8988T (cell line): ENCODE data around the gene GLO1.

ENCODE experiments used
- DNase-seq: peaks from one replicate; pipeline ENCODE4 v3.0.0; 2011

The GLO1 gene

DNA sequence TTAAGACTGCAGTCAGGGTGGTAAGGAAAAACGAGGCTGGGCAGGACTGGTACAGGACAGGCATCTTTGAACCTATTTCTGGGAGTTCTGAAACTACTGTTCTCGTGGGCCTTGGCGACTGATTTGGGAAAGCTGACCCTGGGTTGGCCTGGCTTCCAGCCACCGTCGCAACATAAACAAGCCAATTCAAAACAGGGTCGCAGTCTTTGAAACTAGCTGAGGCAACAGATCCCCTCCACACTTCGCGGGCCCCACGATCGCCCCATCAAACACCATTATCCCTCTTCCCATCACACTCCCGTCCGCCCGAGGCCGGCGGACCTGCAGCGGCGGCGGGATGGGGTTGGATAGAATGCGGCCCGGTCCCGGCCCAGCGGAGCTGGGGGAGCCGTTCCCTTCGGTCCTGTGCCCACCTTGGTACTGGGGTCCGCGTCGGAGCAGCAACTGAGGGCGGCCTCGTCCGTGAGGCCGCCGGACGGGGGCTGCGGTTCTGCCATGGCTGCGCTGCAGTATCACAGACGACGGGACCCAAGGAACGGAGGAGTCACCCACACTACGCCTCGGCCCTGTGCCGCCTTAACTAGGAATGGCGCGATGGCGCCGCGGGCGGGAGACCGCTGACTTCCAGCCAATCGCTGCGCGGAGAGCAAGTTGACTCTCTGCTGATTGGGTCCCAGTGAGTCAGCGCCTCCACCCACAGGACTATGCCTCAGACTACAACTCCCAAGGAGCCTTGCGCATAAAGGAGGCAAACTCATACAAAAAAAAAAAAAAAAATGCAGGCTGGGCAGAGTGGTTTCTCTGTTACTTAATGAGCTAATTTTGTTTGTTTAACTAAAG, at the start of gene GLO1:
Gene GLO1, minus strand, starts transcription at position 588 of the 840 bp plus-strand sequence. Its CDS starts 91 bp downstream, at position 497.
- DNase-seq, result peak; percentile 81

GRCh38 chr6:38750968-38751615, 48.1 kb upstream of the GLO1 start:
- no peak for DNase-seq

GRCh38 chr6:38749473-38749872, 46.5 kb upstream of the GLO1 start:
- DNase-seq, result no peak

- DNase-seq, result no peak
These were observed 36.6 kb upstream of the GLO1 start for GRCh38 chr6:38739532-38739931.

DNA sequence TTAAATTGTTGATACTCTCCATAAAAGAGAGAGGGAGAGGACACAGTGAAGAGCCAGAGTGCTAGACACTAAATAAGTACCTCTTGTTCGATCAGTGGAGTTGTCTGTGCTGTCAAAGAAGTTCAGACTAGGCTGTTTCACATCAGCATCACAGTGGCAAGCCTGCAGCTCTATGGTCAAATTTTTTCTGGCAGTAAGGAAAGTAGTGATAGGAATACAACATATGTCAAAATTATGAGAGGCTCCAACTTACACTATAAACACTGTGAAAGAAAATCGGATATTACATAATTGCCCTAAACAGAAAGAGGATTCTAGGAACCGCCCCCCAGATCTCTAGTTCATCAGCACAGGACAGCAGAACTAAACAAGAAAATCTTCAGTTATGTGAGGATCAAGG, 35.3 kb upstream of the GLO1 start:
- DNase-seq, result no peak

DNA sequence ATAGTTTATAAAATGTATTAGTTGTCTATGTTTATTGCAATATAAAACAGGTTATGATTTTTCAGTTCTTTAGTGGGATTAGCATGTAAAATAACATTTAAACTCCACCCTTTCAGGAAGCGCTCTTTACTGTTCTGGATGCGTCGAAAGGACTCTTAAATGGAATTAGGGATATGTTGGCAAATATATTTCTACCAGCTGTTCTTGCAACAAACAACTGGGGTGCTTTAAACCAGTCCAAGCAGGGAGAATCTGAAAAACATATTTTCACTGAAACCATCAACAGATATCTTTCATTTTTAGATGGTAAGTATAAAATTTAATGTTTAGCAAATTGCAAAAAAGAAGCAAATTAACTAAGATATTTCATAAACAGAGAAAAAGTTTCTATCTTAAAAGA, 34.0 kb upstream of the GLO1 start:
- no peak for DNase-seq

DNA sequence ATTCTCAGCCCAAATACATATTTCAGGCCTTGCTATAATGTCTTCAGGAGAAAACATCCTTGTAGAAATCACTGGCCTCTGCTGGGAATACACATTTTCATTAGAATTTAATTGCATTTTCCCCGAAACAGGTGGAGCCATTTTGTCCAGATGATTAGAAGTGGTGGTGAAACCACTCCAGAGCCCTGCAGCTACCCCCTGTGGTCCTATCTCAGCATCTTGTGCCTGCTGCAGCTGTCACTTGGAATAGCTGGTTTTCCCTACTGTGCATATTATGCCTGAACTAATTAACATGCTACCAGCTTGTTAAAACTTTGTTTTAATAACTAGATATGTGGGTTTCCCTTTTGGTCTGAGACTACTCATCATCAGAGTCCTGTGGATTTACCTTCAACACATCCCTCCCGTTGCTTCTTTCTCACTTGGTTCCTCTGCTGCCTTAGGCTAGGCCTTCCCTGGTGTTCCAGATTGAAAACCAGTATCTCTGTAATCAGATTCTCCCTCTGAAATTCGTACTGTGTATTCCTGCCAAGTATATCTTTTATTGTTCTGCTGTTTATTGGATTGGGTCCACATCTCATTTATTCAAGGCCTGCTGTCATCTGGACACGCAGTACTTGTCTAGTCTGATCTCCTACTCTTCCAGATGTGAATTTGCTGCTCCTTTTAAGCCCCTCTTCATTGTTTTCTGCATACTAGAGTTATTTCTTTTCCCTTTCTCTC, 27.4 kb upstream of the GLO1 start:
- no peak for DNase-seq

DNA sequence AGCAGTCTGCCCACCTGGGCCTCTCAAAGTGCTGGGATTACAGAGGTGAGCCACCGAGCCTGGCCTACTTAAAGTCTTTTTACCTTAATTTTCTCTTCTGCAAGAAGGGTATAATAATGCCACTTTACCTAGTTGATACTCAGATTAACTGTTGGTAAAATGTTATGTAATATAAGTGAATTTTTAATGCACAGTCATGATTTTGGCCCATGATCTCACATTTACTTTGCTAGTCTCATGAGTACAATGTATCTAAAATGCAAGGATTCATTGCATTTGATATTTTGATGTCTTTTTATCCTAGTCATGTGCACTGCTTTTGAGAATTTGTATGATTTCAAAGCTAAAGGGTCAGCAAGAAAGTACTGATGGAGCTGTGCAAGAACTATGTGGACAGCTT, 25.3 kb upstream of the GLO1 start:
- no peak for DNase-seq

GRCh38 chr6:38725414-38726183, 22.7 kb upstream of the GLO1 start:
- DNase-seq, result no peak

DNA sequence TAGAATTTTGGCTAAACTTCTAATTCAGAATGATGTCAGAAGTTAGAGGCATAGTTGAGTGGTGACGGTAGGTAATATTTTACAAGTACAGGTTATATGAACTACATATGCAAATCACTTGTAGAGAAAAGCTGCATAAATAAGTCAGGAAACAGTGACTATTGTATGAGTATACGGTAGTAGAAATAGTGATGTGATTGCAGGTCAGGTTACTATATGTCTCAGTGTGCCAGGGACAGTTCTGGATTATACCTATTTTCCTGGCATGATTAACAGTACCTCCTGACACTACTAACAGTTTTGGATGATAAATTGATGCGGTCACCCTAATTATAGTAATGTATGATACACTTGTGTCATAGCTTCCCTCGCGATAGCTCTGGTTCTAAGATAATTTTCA, 21.4 kb upstream of the GLO1 start:
- no peak for DNase-seq

DNA sequence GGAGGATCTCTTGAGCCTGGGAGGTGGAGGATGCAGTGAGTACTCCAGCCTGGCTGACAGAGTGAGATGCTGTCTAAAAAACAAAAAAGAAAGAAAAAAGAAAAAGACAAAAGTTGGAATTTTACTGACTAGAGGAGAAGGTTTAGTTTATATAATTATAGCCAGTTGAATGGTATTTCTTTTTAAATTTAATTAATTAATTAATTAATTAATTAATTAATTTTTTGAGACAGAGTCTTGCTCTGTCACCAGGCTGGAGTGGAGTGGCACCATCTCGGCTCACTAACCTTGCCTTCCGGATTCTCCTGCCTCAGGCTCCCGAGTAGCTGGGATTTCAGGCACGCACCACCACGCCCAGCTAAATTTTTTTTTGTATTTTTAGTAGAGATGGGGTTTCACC, 20.8 kb upstream of the GLO1 start:
- DNase-seq, result no peak

DNA sequence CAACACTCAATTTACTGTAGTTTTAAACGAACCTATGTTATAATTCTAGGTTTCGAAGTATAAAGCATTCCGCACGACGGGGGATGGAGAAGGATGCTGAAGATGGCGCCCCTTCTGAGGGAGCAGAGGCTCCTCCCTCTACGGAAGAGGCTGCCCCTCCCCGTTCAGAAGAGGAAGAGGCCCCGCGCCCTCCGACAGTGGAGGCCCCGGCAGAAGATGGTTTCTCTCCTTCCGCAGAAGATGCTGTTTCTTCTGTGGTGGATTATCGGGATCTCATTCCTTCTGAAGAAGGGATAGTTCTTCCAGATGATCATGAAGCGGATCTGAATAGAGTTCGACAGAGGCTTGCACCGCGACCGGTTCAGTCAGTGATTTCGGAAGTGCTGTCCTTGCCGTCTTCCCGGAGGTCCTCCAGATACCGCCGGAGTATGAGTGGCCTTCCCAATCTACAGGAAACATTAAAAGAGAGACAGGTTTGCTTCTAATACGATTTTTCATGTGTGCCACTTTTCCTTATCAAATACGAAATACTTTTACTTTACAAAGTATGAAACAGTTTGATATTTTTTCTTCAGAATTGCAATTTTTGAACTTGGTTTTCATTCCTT, 19.9 kb upstream of the GLO1 start:
- no peak for DNase-seq

GRCh38 chr6:38722038-38722437, 19.1 kb upstream of the GLO1 start:
- no peak for DNase-seq

- DNase-seq, result no peak
These were observed 17.4 kb upstream of the GLO1 start for GRCh38 chr6:38720295-38720694.

GRCh38 chr6:38719358-38719757, 16.4 kb upstream of the GLO1 start:
- DNase-seq, result no peak

GRCh38 chr6:38716825-38717224, 13.9 kb upstream of the GLO1 start:
- no peak for DNase-seq

DNA sequence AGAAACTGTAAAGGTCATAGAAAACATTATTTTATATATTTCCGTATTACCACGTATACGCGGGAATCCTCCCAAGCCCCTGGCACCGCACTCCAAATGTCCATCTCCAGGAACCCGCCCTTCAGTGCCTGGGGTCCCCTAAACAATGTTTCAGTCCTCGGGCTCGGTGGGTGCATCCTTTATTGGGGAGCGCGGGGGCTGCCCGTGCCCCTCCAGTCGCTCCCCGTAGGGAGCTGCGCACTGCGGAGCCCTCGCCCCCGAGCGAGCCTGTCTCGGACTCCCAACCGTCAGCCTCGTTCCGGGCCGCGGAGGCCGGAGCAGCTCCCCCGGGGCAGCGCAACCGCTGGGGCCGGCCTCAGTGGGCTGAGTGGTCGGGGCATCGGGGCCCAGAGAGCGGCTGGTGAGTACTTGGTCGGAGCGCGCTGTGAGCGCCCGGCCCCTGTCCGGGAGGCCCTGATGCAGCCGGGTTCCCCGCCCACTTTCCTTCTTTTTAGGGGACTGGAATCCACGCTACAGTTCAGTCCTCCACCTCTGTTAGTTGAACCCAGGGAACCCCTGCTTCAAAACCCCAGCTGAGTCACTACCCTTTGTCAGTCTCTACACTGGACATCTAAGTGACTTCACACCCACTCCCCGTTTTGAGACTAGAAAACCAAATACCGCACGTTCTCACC, 12.2 kb upstream of the GLO1 start, which contains the start of gene DNAH8:
Gene DNAH8, plus strand, starts transcription at position 296 of the 674 bp plus-strand sequence. CDS start 7,499 bp downstream, outside the sequence.
- no peak for DNase-seq

GRCh38 chr6:38714239-38715015, 11.5 kb upstream of the GLO1 start:
- no peak for DNase-seq

GRCh38 chr6:38713812-38714211, 10.9 kb upstream of the GLO1 start:
- no peak for DNase-seq

DNA sequence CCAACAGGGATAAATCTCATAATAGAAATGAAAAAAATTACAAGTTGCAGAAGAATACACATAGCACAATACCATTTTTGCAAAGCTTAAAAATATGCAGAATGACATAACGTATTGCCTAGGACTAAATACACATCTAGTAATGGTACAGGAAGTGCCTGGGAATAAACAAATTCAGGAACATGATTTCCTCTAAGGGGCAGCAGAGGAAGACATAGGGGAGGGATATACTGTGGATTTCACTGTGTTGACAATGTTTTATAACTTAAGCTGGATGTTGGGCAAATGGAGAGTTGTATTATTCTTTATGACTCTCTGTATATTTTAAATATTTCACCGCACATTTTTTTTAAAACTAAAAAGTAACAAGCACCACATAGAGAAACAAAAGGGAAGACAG, 5.6 kb upstream of the GLO1 start:
- DNase-seq, result no peak

GRCh38 chr6:38705924-38706323, 3.0 kb upstream of the GLO1 start:
- no peak for DNase-seq
